Tibial artery (tissue), 4 donors: ENCODE data around the gene LRRC70.

Experiments
- DNase-seq, 2 donors: peaks; one replicate each; pipeline ENCODE4 v3.0.0-alpha.2; 2019
- H3K27ac ChIP-seq, 2 donors: fragments of 200-600 bp; sonication (generic) in 1 of 2; 1 replicate in 1 of 2; 2 replicates in 1 of 2; pipeline ENCODE4 v1.5.1; 2018 to 2019; ENCODE audit warnings: mild to moderate bottlenecking in 1 of 2
- H3K27me3 ChIP-seq, 2 donors: fragments of 200-600 bp; sonication (generic) in 1 of 2; one replicate each; pipeline versions ENCODE4 v1.5.1 to v1.6.0; 2016 to 2019
- H3K36me3 ChIP-seq, 3 donors: fragments of 200-600 bp; sonication (generic) in 2 of 3; one replicate each; pipeline ENCODE4 v1.5.1; 2016 to 2019; ENCODE audit warnings: mild to moderate bottlenecking in 2 of 3
- H3K4me1 ChIP-seq, 4 donors: fragments of 200-600 bp; sonication (generic) in 2 of 4; 1 replicate in 3 of 4; 2 replicates in 1 of 4; pipeline ENCODE4 v1.5.1; 2016 to 2019
- H3K4me3 ChIP-seq, 2 donors: fragments of 200-600 bp; sonication (generic) in 1 of 2; 1 replicate in 1 of 2; 2 replicates in 1 of 2; pipeline ENCODE4 v1.5.1; 2018 to 2019; ENCODE audit warnings: mild to moderate bottlenecking in 2 of 2
- H3K9me3 ChIP-seq, 3 donors: fragments of 200-600 bp; sonication (generic) in 1 of 3; one replicate each; pipeline ENCODE4 v1.5.1; 2016 to 2019
- CTCF ChIP-seq, 2 experiments: fragments of 200-600 bp in 1 of 2; fragments of 450-650 bp in 1 of 2; IDR thresholded peaks; one replicate each; pipeline ENCODE4 v1.5.1; 2017 to 2019; ENCODE audit warnings: antibody characterized with exemption in 2 of 2, mild to moderate bottlenecking in 1 of 2, moderate library complexity in 1 of 2
- intact Hi-C: fragments of 100-400 bp; cut with DNase I; formaldehyde crosslinking; loops from one replicate; pipeline ENCODE4 v1.15.0; 2023; ENCODE audit warnings: low total_unique reads

LRRC70 gene

GRCh38 chr5:62588668-62589067 is 10.0 kb downstream of the LRRC70 start:
- Histone ChIP-seq H3K4me1 (no peaks in the 10 kb centered on the region), H3K36me3 (peaks cover 10 to 18% (median 12%) of the 10 kb centered on the region in 3 donors), H3K9me3 (no peaks in the 10 kb centered on the region), H3K27ac (no peak overlapping the region), H3K4me3 (no peak overlapping the region), H3K27me3 (no peaks in the 10 kb centered on the region)
- DNase-seq = no peak
- no peak for TF ChIP-seq CTCF (IDR thresholded peaks at IDR 0.05)
- intact Hi-C loops = no loop called here

GRCh38 chr5:62589504-62589903 is 10.9 kb downstream of the LRRC70 start:
- peaks cover 10 to 21% (median 12%) of the 10 kb centered on the region in 3 donors for H3K36me3 ChIP-seq
- H3K4me1 ChIP-seq = no peaks in the 10 kb centered on the region
- no peaks in the 10 kb centered on the region for H3K9me3 ChIP-seq
- H3K4me3 ChIP-seq = no peak overlapping the region
- H3K27ac ChIP-seq = no peak overlapping the region
- intact Hi-C loops = no loop called here
- DNase-seq = no peak
- H3K27me3 ChIP-seq = no peaks in the 10 kb centered on the region
- TF ChIP-seq CTCF (IDR thresholded peaks at IDR 0.05) = no peak

- Histone ChIP-seq H3K4me1 (no peaks in the 10 kb centered on the region), H3K27ac (no peak overlapping the region), H3K36me3 (peaks cover 10 to 29% (median 12%) of the 10 kb centered on the region in 3 donors), H3K4me3 (no peak overlapping the region), H3K27me3 (no peaks in the 10 kb centered on the region), H3K9me3 (no peaks in the 10 kb centered on the region)
- no peak for TF ChIP-seq CTCF (IDR thresholded peaks at IDR 0.05)
- DNase-seq = no peak
- intact Hi-C loops = no loop called here
Measured at GRCh38 chr5:62590387-62590786, 11.8 kb downstream of the LRRC70 start.

- intact Hi-C loops = no loop called here
- H3K4me1 ChIP-seq = no peaks in the 10 kb centered on the region
- no peak overlapping the region for H3K27ac ChIP-seq
- peaks cover 10 to 29% (median 11%) of the 10 kb centered on the region in 3 donors for H3K36me3 ChIP-seq
- no peaks in the 10 kb centered on the region for H3K9me3 ChIP-seq
- TF ChIP-seq CTCF (IDR thresholded peaks at IDR 0.05) = no peak
- no peak for DNase-seq
- no peaks in the 10 kb centered on the region for H3K27me3 ChIP-seq
- no peak overlapping the region for H3K4me3 ChIP-seq
Measured at GRCh38 chr5:62592558-62592957, 13.9 kb downstream of the LRRC70 start.

GRCh38 chr5:62593331-62593730 is 14.7 kb downstream of the LRRC70 start:
- Histone ChIP-seq H3K4me3 (no peak overlapping the region), H3K27me3 (no peaks in the 10 kb centered on the region), H3K27ac (no peak overlapping the region), H3K9me3 (no peaks in the 10 kb centered on the region), H3K4me1 (no peaks in the 10 kb centered on the region), H3K36me3 (peaks cover 7 to 29% (median 10%) of the 10 kb centered on the region in 3 donors)
- no peak for DNase-seq
- TF ChIP-seq CTCF (IDR thresholded peaks at IDR 0.05) = no peak
- intact Hi-C loops = no loop called here

GRCh38 chr5:62594364-62594984 is 15.9 kb downstream of the LRRC70 start:
- Histone ChIP-seq H3K27ac (no peak overlapping the region), H3K4me3 (no peak overlapping the region), H3K27me3 (no peaks in the 10 kb centered on the region), H3K9me3 (no peaks in the 10 kb centered on the region), H3K4me1 (no peaks in the 10 kb centered on the region), H3K36me3 (peaks cover 7 to 29% (median 10%) of the 10 kb centered on the region in 3 donors)
- no peak for TF ChIP-seq CTCF (IDR thresholded peaks at IDR 0.05)
- DNase-seq = no peak
- intact Hi-C loops = no loop called here
